H9 (cell line): ENCODE results near the gene FANCI. TPM values are rescaled to one million over a fixed set of nuclear protein-coding genes. Genes with fewer than 3 reads are reported as not detected.

Experiments
- DNase-seq: peaks from one replicate; pipeline ENCODE4 v3.0.0-alpha.2; 2017
- H2AFZ ChIP-seq: one replicate; pipeline ENCODE4 v1.6.1; 2013; ENCODE audit warnings: mild to moderate bottlenecking, low read length, control low read depth, moderate library complexity
- H2AK5ac ChIP-seq: 2 replicates; pipeline ENCODE4 v1.6.1; 2013; ENCODE audit warnings: low read length, control low read depth, mixed read lengths; ENCODE audit not compliant: insufficient read length
- H2BK120ac ChIP-seq: one replicate; pipeline ENCODE4 v1.6.1; 2013; ENCODE audit warnings: low read depth, mild to moderate bottlenecking, low read length, control low read depth, inconsistent platforms; ENCODE audit not compliant: poor library complexity, severe bottlenecking
- H2BK12ac ChIP-seq: 2 replicates; pipeline ENCODE4 v1.6.1; 2013; ENCODE audit warnings: low read length, control low read depth, mixed read lengths, low read depth; ENCODE audit not compliant: insufficient read length
- H2BK15ac ChIP-seq: 2 replicates; pipeline ENCODE4 v1.6.1; 2013; ENCODE audit warnings: low read depth, low read length, control low read depth
- H2BK20ac ChIP-seq: one replicate; pipeline ENCODE4 v1.6.1; 2013; ENCODE audit warnings: low read depth, mild to moderate bottlenecking, low read length, control low read depth, inconsistent platforms; ENCODE audit not compliant: poor library complexity, severe bottlenecking
- H2BK5ac ChIP-seq: 2 replicates; pipeline ENCODE4 v1.6.1; 2013; ENCODE audit warnings: low read length, control low read depth, mixed read lengths; ENCODE audit not compliant: insufficient read length
- H3K14ac ChIP-seq: 2 replicates; pipeline ENCODE4 v1.6.1; 2013; ENCODE audit warnings: low read length, control low read depth; ENCODE audit not compliant: insufficient read depth
- H3K18ac ChIP-seq: 2 replicates; pipeline ENCODE4 v1.6.1; 2013; ENCODE audit warnings: low read depth, mild to moderate bottlenecking, mixed read lengths, low read length, control low read depth; ENCODE audit not compliant: insufficient read length
- H3K23ac ChIP-seq: 2 replicates; pipeline ENCODE4 v1.6.1; 2013; ENCODE audit warnings: low read length, control low read depth, mixed read lengths, low read depth; ENCODE audit not compliant: insufficient read length
- H3K23me2 ChIP-seq: 2 replicates; pipeline ENCODE4 v1.6.1; 2013; ENCODE audit warnings: low read depth, mild to moderate bottlenecking, mixed read lengths, low read length, control low read depth; ENCODE audit not compliant: insufficient read length, poor library complexity, severe bottlenecking
- H3K27ac ChIP-seq: 2 replicates; pipeline ENCODE4 v1.5.1; 2013; ENCODE audit warnings: low read length, control low read depth, mixed read lengths, low read depth; ENCODE audit not compliant: insufficient read length
- H3K27me3 ChIP-seq: 2 replicates; pipeline ENCODE4 v1.6.1; 2013; ENCODE audit warnings: low read length, control low read depth, inconsistent platforms; ENCODE audit not compliant: insufficient read depth
- H3K4ac ChIP-seq: 2 replicates; pipeline ENCODE4 v1.6.1; 2013; ENCODE audit warnings: low read depth, mild to moderate bottlenecking, control low read depth, inconsistent platforms, low read length, moderate library complexity
- H3K4me1 ChIP-seq: 2 replicates; pipeline ENCODE4 v1.6.1; 2013; ENCODE audit warnings: low read length, control low read depth, inconsistent platforms; ENCODE audit not compliant: insufficient read depth
- H3K4me2 ChIP-seq: 2 replicates; pipeline ENCODE4 v1.6.1; 2013; ENCODE audit warnings: low read length, control low read depth, mixed read lengths; ENCODE audit not compliant: insufficient read length, insufficient read depth
- H3K56ac ChIP-seq: 2 replicates; pipeline ENCODE4 v1.6.1; 2013; ENCODE audit warnings: low read depth, mild to moderate bottlenecking, mixed read lengths, low read length, control low read depth; ENCODE audit not compliant: insufficient read length
- H3K79me1 ChIP-seq: 2 replicates; pipeline ENCODE4 v1.6.1; 2013; ENCODE audit warnings: low read depth, mild to moderate bottlenecking, moderate library complexity, low read length, control low read depth, inconsistent platforms; ENCODE audit not compliant: insufficient read depth, poor library complexity, severe bottlenecking
- H3K79me2 ChIP-seq: 2 replicates; pipeline ENCODE4 v1.6.1; 2013; ENCODE audit warnings: low read length, control low read depth, inconsistent platforms; ENCODE audit not compliant: insufficient read depth
- H3K9ac ChIP-seq: 2 replicates; pipeline ENCODE4 v1.6.1; 2013; ENCODE audit warnings: low read length, control low read depth, mixed read lengths; ENCODE audit not compliant: insufficient read length; ENCODE audit errors: extremely low read depth
- H3K9me3 ChIP-seq: one replicate; pipeline ENCODE4 v1.6.1; 2013; ENCODE audit warnings: low read depth, low read length, inconsistent platforms; ENCODE audit not compliant: control insufficient read depth
- H3T11ph ChIP-seq: one replicate; pipeline ENCODE4 v1.6.1; 2013; ENCODE audit warnings: mild to moderate bottlenecking, low read length, control low read depth, inconsistent platforms
- H4K20me1 ChIP-seq: one replicate; pipeline ENCODE4 v1.6.1; 2013; ENCODE audit not compliant: control insufficient read depth, insufficient read length, insufficient read depth
- H4K5ac ChIP-seq: 2 replicates; pipeline ENCODE4 v1.6.1; 2013; ENCODE audit warnings: low read depth, mild to moderate bottlenecking, mixed read lengths, low read length, control low read depth; ENCODE audit not compliant: insufficient read length
- H4K8ac ChIP-seq: replicated peaks from 2 replicates; pipeline ENCODE4 v1.6.1; 2013; ENCODE audit warnings: low read length, control low read depth, mixed read lengths, low read depth; ENCODE audit not compliant: insufficient read length
- H4K91ac ChIP-seq: 2 replicates; pipeline ENCODE4 v1.6.1; 2013; ENCODE audit warnings: low read depth, mild to moderate bottlenecking, moderate library complexity, mixed read lengths, low read length, control low read depth; ENCODE audit not compliant: insufficient read length
- H3K27ac Mint-ChIP-seq, 3 experiments: 2 replicates in 2 of 3; 3 replicates in 1 of 3; pipeline ENCODE4 v1.8.0; 2020 to 2021; ENCODE audit warnings: mixed read lengths in 3 of 3, mild to moderate bottlenecking in 1 of 3, moderate library complexity in 1 of 3
- H3K27me3 Mint-ChIP-seq: 2 replicates; pipeline ENCODE4 v1.8.0; 2021; ENCODE audit warnings: low read depth, mild to moderate bottlenecking, moderate library complexity, mixed read lengths
- H3K36me3 Mint-ChIP-seq, 3 experiments: 2 replicates in 2 of 3; 3 replicates in 1 of 3; pipeline ENCODE4 v1.8.0; 2020 to 2021; ENCODE audit warnings: low read depth in 3 of 3, mixed read lengths in 3 of 3; ENCODE audit not compliant: insufficient read depth in 1 of 3
- H3K4me1 Mint-ChIP-seq, 2 experiments: 2 replicates each; pipeline ENCODE4 v1.8.0; 2020; ENCODE audit warnings: mixed read lengths in 2 of 2
- H3K4me3 Mint-ChIP-seq, 2 experiments: 2 replicates in 1 of 2; 3 replicates in 1 of 2; pipeline ENCODE4 v1.8.0; 2020 to 2021; ENCODE audit warnings: mild to moderate bottlenecking in 2 of 2, mixed read lengths in 2 of 2, moderate library complexity in 1 of 2
- H3K9me3 Mint-ChIP-seq, 2 experiments: 2 replicates in 1 of 2; 3 replicates in 1 of 2; pipeline ENCODE4 v1.8.0; 2020; ENCODE audit warnings: mild to moderate bottlenecking in 2 of 2, mixed read lengths in 2 of 2, moderate library complexity in 1 of 2
- WGBS: extraction: QIAGEN DNeasy Blood & Tissue Kit; methylation state at CpG from one replicate; pipeline ENCODE4 v1.1.7; 2013; ENCODE audit warnings: missing lambda C conversion rate, low lambda C conversion rate, mixed read lengths; ENCODE audit not compliant: insufficient read length; ENCODE audit errors: extremely low coverage; 5-methylcytosine and 5-hydroxymethylcytosine counted together
- total RNA-seq: library from RNA; stranded (reverse); gene quantifications from 2 replicates; pipeline ENCODE4 v1.2.1, GENCODE V29; 2021
- TF ChIP-seq, protein P1 (sequence below): fragments of 200-600 bp; sonication (generic); conservative IDR thresholded peaks from 3 replicates; pipeline ENCODE4 v1.8.0; 2021; ENCODE audit warnings: antibody characterized with exemption, mild to moderate bottlenecking

The FANCI gene
- total RNA-seq, 1 experiment from 2014 or later: 106 TPM

DNA sequence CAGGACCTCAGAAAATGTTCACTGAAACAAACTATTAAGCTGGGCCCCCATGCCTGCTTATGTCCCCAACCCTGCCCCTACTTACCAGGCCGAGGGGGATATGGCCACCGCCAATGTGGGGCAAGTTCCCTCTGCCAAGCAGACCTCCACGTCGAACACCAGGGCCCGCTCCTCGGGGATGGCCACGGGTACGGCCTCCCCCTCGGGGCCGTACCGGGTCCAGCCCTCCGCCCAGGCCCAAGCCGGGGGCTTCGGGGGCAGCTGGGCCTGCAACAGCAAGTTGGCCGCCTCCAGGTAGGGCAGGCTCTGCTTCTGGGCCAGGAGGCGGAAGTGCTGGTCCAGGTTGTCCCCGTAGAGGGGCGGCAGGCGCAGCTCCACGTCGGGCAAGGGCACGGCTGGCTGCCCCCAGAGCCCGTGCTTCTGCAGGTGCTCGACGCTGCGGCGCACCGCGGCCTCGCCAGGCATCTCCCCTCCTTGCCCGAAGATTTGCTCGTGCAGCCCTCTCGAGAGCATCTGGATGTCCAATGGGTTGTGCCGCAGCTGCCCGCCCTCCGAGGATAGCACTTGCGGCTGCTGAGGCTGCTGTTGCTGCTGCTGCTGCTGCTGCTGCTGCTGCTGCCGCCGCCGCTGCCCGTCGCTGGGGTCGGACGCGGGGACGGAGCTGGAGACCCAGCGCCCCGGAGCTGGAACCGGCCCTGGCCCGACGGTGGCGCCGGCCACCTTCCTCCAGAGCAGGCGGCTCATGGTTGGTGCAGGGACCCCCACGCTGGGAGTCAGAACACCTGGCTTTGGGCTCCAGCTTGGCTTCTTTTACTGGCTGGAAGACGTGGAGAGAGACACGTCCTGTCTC, 89.5 kb downstream of the FANCI start:
- peaks cover 2 to 4% of the 10 kb centered on the region in 2 experiments; a peak in 2 of 5 replicates for H3K9me3 Mint-ChIP-seq
- Histone ChIP-seq H4K91ac (no peak overlapping the region), H3T11ph (no peak overlapping the region), H2BK5ac (no peak overlapping the region), H2BK120ac (no peak overlapping the region), H3K14ac (no peak overlapping the region), H3K4me2 (peak overlapping the region; percentile 88), H3K79me1 (no peaks in the 10 kb centered on the region), H3K4ac (no peak overlapping the region), H2AFZ (no peak overlapping the region), H3K9ac (peak overlapping the region; percentile 67), H3K27me3 (no peaks in the 10 kb centered on the region; the same call in 1 of the 2 replicates), H3K23ac (no peak overlapping the region), H4K20me1 (no peaks in the 10 kb centered on the region), H3K18ac (no peak overlapping the region), H3K79me2 (no peaks in the 10 kb centered on the region), H2BK12ac (no peak overlapping the region), H3K23me2 (peaks cover 12% of the 10 kb centered on the region), H3K56ac (no peak overlapping the region), H3K4me1 (no peaks in the 10 kb centered on the region), H2AK5ac (no peak overlapping the region), H2BK20ac (no peak overlapping the region), H3K9me3 (no peaks in the 10 kb centered on the region), H2BK15ac (no peak overlapping the region), H3K27ac (no peak overlapping the region), H4K5ac (no peak overlapping the region), H4K8ac (no peak overlapping the region)
- no peak for DNase-seq
- TF ChIP-seq, protein P1, sequence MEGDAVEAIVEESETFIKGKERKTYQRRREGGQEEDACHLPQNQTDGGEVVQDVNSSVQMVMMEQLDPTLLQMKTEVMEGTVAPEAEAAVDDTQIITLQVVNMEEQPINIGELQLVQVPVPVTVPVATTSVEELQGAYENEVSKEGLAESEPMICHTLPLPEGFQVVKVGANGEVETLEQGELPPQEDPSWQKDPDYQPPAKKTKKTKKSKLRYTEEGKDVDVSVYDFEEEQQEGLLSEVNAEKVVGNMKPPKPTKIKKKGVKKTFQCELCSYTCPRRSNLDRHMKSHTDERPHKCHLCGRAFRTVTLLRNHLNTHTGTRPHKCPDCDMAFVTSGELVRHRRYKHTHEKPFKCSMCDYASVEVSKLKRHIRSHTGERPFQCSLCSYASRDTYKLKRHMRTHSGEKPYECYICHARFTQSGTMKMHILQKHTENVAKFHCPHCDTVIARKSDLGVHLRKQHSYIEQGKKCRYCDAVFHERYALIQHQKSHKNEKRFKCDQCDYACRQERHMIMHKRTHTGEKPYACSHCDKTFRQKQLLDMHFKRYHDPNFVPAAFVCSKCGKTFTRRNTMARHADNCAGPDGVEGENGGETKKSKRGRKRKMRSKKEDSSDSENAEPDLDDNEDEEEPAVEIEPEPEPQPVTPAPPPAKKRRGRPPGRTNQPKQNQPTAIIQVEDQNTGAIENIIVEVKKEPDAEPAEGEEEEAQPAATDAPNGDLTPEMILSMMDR: no peak
- no CpG with 5 or more reads among the region's 57 CpGs for WGBS
- no peak overlapping the region for H3K27ac Mint-ChIP-seq
- peaks cover 35 to 47% (median 45%) of the 10 kb centered on the region in 3 experiments for H3K36me3 Mint-ChIP-seq
- H3K27me3 Mint-ChIP-seq: peaks cover 28% of the 10 kb centered on the region
- peaks cover 15 to 26% of the 10 kb centered on the region in 2 experiments for H3K4me1 Mint-ChIP-seq
- peak overlapping the region; percentile 82 to 85 for H3K4me3 Mint-ChIP-seq
